ENCODE measurements around the gene TARBP2. TPM values are rescaled to one million over a fixed set of nuclear protein-coding genes. Genes with fewer than 3 reads are reported as not detected.

The TARBP2 gene, protein sequence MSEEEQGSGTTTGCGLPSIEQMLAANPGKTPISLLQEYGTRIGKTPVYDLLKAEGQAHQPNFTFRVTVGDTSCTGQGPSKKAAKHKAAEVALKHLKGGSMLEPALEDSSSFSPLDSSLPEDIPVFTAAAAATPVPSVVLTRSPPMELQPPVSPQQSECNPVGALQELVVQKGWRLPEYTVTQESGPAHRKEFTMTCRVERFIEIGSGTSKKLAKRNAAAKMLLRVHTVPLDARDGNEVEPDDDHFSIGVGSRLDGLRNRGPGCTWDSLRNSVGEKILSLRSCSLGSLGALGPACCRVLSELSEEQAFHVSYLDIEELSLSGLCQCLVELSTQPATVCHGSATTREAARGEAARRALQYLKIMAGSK
- 10 to 100 TPM; 12.8 to 16.8 TPM for total RNA-seq
- long read RNA-seq, donor 1, partial matches to known transcripts, result 1 of 6 reads
- long read RNA-seq, donor 1, other reads (novel, unspliced or antisense), result 5 of 6 reads
- long read RNA-seq, donor 2, transcript TARBP2-201 (9 exons, 1,867 nt), result major isoform, 23 of 39 reads
- long read RNA-seq, donor 2, partial matches to known transcripts, result 3 of 39 reads
- long read RNA-seq, donor 2, other reads (novel, unspliced or antisense), result 9 of 39 reads

DNA sequence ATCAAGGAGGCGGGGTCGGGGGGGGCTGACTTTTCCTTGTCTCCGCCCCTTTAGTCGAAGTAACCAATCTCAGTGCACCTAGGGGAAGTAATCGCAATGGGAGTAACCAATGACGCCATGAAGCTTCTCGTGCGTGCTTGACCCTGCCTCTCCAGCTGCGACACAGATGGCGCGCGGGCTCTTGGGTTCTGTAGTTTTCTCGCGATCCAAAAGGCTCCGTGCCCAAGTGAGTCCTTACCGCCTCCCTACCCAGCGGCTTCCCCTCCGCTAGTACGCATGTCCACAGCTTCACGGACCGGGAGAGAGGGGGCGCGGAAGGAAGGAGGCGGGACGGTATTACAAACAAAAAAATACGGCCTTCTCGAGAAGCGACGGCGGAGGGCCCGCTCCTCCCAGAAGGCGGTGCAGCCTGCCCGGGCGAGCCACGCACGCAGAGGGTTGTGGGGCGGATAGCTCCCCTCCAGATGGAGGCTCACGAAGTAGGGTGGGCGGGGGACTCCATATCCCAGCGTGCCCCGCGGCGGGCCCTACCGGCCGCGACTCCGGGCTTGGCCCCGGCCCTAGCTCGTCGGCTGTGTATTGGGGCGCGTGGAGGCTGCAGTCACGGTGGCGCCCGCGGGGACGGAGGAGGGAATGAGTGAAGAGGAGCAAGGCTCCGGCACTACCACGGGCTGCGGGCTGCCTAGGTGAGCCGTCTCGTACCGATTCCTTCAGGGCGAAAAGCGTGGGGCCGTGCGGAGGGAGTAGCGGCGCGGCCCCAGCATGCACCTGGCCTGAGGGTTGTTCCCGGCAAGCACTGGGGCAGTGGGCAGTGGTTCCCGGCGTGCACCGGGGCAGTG lies at the start of gene TARBP2:
TSS of gene TARBP2 (plus strand) at position 508 of the 839 bp plus-strand sequence. CDS start at position 634, 126 bp downstream.
- intact Hi-C loops (cut with DNase I), result loop anchor here (10.0 kb wide), 1 partner anchor 156 kb away; no protein-coding TSS in a partner anchor
- peak; percentile 99 for DNase-seq (ENCODE audit: low spot score)

DNA sequence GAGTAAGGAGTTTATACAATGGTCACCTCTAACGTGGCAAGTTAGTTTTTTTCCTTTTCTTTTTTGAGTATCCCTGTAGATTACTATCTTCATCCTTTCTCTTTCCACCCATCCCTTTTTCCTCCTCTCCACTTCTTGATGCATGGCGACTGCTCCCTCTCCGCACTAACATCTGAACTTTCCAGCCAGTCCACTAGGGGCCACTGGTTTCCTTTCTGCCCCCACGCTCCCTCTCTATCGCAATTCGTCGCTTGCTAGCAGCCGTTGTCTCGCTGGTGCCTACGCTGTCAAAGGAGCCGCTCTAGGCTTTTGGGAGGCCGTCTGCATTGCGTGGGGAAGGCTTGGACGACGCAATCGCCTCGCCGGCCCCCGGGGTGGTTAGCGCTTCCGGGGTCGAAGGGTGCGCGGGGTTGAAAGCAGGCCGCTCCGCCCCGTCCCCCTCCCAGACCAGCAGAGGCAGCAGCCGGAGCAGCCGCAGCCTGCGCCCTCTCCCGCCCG lies 49.4 kb upstream of the TARBP2 start, which contains the start of gene PCBP2:
TSS of gene PCBP2 (plus strand) at position 442 of the 498 bp plus-strand sequence. CDS start 2,699 bp downstream, outside the sequence.
- peak; percentile 99 for DNase-seq (ENCODE audit: low spot score)
- intact Hi-C loops (cut with DNase I), result no loop called here

DNA sequence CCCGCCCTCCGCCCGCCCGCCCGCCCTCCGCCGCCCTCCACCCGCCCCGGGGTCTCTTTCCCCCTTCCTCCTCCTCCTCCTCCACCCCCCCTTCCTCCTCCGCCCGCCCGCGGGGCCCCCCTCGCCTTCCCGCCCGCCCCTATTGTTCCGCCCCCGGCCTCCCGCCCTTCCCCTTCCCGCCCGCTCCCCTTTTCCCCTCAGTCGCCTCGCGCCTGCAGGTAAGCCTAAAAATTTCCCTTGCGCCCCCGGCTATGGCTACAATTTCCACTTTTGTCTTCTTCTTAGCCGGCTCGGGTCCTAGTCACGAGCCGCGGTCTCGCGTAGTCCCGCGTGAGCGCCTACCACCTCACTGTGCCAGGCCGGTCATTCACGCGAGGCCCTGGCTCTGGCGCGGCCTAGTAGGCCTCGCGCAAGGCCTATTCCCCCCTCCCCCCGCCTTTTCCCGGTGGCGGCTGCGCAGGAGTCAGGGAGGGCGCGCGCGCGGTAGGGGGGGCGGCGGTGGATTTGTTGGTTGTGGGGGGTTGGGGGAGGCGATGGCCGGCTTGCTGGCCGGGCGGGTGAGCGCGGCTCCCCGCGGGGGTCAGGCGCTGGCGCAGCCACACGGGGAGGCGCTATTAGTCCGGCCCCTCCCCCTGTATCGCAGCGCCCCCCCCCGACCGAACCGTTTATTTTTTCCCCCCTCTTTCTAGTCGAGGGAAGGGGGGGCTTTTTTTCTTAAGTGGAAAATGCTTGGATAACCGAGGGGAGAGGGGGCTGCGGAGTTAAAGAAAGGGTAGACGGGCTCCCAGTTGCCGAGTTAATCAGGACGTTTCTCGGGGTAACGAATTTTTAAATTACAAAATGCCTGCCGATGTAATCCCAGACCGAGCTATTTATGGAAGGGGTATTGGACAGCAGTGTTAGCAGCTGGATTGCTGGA lies 48.7 kb upstream of the TARBP2 start:
- DNase-seq (ENCODE audit: low spot score), result peak; percentile 96
- intact Hi-C loops (cut with DNase I), result no loop called here

DNA sequence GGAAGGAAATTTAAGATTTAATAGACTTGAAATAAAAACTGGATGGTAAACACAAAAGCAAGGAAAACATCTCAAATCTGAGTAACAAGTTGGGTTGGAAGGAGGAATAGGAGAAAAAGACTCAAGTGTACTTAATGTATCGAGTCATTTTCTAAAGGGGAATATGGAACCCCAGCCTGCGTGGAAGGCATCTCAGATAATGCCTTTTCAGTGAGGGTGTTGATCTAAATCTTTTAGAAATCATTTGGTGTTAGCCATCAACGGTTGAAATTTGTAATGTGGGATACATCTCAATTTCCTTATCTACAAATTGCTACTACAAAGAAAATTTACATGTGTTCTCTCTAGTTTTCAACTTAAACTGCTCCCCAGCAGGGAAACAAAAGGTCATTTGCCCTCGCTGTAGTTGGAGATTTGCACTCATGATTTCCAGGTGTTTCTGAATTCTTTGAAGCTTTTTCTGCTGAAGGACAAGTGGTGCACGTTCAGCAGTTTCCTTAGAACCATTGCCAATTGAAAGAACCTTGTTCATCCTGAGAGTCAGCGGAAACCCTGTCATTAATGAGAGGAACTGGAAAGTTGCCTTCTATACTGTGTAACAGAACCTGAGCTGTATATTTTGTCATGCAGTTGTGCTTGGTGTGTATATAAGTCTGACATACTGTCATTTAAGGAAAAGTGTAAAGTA lies 47.0 kb upstream of the TARBP2 start:
- intact Hi-C loops (cut with DNase I), result no loop called here

DNA sequence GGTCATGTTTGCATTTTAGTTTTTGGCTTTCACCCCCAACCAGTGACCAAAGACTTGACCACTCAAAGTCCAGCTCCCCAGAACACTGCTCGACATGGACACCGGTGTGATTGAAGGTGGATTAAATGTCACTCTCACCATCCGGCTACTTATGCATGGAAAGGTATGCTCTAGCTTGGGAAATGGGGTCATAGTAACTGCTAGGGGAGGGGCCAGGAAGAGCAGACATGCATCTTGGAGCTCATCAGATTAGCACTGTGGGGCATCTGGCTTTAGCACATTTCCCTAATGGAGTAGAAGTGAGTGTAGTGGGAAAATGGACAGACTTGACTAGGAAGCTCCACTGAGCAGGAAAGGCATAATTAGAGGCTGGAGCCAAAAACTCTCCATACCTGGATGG lies 46.4 kb upstream of the TARBP2 start:
- intact Hi-C loops (cut with DNase I), result no loop called here

More for the DNA sequence above, 47.0 kb upstream of the TARBP2 start:
- DNase-seq (ENCODE audit: low spot score), result no peak

DNA sequence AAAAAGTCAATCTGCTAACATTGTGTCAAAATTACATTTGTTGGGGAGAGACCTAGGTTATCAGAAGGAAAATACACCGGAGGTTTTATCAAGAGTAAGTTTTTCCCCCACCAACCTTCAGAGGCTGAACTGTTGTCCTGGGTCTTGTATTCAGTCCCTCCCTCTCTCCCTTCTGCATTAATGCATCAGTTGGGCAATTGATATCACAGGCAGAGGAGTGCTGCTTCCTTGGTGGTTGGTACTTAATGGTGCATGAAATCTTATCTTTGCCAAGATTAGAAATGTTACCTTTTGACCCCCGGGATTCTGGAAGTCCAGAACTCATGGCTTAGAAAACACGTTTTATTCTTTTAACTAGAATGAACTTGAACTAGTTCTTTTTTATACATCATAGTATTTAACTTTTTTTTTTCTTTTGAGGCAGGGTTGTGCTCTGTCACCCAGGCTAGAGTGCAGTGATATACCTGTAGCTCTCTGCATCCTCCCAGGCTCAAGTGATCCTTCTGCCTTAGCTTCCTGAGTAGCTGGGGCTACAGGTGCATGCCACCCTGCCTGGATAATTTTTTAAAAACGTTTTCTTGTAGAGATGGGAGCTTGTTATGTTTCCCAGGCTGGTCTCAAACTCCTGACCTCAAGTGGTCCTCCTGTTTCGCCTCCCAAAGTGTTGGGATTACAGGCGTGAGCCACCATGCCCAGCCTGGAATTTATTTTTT lies 44.3 kb upstream of the TARBP2 start:
- DNase-seq (ENCODE audit: low spot score), result no peak
- intact Hi-C loops (cut with DNase I), result no loop called here

More for the DNA sequence above, 46.4 kb upstream of the TARBP2 start:
- DNase-seq (ENCODE audit: low spot score), result no peak

DNA sequence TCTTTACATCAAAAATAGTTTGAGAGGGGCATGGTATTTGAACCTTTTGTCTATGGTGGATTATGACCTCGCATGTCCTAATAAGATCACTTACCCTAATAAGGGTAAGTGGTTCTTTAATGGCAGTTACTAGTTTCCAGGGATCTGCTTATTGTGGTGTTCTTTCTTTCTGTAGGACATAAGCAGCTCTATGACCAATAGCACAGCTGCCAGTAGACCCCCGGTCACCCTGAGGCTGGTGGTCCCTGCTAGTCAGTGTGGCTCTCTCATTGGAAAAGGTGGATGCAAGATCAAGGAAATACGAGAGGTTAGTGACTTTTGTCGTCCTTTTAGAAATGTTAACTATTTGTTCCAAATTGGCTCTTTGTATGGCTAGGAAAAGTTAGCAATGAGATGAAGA lies 42.0 kb upstream of the TARBP2 start:
- intact Hi-C loops (cut with DNase I), result no loop called here
- DNase-seq (ENCODE audit: low spot score), result no peak

DNA sequence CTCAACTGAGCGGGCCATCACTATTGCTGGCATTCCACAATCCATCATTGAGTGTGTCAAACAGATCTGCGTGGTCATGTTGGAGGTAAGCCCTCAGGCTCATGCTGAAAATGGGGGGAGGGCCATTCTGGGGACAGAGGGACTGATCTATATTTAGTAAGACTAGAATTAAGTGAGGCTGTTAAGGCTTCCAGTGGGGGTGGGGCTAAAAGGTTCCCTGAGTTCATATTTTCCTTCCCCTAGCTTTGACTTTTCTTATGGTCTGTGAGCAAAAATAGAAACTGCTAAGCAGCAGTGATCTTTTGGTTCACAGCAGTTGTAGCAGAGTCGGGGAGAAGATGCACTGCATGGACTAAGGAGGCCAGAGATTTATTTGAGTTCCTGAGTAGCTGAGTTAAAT lies 40.0 kb upstream of the TARBP2 start:
- intact Hi-C loops (cut with DNase I), result no loop called here
- no peak for DNase-seq (ENCODE audit: low spot score)

DNA sequence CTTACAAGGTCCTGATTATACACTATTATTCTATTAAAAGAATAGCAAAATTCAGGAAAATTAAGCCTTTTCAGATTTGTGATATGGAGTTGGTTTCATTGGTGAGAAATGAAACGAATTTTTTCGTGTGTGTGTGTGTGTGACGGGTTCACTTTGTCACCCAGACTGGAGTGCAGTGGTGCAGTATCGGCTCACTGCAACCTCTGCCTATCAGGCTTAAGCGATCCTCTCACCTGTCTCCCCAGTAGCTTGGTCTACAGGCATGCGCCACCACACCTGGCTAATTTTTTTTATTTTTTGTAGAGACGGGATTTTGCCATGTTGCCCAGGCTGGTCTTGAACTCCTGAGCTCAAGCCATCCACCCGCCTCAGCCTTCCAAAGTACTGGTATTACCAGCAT lies 39.5 kb upstream of the TARBP2 start:
- intact Hi-C loops (cut with DNase I), result no loop called here
- no peak for DNase-seq (ENCODE audit: low spot score)

DNA sequence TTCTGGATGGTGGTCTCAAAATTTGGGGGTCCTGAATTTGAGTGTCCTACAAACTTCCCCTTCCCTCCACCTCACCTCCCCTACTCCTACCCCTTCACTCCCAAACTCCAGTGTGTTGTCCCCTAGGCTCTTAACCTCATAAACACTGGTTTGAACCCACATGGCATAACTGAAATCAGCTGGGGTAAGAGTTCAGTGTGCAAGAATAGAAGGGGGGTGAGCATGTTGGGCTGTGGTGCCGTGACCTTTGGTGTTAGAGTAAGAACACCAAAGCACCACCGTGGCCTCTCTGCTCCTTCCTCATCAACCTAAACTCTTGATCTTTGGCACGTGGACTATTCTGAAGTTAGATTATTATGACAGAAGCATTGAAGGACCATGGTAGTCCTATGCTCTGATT lies 38.1 kb upstream of the TARBP2 start:
- no peak for DNase-seq (ENCODE audit: low spot score)
- intact Hi-C loops (cut with DNase I), result no loop called here

DNA sequence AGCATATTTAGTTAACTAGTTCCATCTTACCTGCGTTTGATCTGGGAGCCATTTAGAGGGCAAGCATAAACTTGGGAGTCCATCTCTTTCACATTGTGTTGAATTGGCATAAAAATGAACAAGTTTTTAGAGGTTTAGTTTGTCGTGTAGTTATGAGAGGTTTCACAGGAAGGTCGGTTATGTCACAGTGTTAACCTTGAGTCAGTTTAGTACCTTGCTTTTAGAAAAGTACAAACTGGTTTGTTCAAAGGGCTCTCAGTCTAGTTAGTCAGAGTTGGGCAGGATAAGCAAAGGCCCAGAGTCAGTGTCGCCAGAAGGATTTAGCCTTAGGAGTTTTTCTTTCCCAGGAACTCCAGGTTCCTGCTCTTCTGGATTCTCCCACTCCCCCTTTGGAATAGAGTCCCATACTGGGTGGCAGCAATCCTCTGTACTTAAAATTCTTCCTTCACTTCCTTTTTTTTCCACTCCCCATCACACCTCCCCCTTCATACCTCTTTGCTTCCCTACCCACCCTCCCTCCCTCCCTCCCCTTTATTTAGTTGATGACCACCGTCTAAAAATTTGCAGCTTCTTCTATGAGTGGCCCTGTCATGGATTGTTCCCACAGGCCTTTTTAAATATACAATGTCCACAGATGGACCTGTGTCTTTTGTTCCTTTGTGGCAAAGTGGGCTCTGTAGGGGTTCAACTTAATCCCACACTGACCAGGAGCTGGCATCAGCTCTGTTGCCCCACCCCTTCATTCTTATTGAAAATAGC lies 37.1 kb upstream of the TARBP2 start:
- intact Hi-C loops (cut with DNase I), result no loop called here
- DNase-seq (ENCODE audit: low spot score), result no peak

DNA sequence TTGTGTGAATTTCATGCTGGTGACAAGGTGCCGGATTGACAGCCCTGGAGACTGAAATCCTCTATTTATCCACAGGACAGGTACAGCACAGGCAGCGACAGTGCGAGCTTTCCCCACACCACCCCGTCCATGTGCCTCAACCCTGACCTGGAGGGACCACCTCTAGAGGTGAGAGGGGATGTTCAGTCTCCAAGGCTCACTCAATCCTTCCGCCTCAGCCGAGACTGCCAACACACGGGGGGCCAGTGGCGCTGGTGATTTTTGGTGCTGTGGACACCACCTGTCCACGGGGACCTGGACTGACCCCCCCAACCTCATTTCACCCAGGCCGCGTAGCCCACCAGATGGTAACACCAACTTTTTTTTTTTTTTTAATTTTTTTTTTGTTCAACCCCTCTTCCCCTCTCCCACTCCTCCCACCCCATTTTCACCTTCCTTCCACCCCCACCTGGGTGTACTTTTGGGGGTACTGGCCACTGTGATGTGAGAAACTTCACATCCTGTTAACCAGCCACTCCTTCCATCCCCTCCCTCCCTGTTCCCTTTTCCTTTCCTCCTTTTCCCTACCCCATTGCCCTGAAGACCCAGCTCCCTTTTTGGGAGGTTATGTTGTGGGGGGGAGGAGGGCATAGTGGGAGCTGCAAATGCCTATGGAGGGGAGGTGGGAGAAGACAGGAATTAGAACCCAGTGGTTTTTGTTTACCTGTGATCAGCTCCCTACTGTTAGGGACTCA lies 36.2 kb upstream of the TARBP2 start:
- intact Hi-C loops (cut with DNase I), result no loop called here
- no peak for DNase-seq (ENCODE audit: low spot score)

DNA sequence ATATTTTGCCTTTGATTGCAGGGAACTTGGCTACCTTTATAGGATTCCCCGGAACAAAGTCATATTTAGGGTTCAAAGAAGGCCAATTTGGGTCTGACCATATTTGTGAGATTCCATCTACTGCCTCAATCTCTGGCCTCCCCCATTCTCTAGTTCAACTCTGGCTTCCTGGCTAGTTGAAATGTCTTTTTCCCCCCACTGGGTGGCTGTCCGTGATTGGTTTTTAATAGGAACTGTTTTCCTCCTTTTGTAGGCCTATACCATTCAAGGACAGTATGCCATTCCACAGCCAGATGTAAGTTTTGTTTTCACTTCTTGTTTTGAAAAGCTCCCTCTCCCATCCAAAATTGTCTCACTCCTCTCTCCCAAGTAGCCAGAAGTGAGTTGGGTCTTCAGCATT lies 35.4 kb upstream of the TARBP2 start:
- DNase-seq (ENCODE audit: low spot score), result no peak
- intact Hi-C loops (cut with DNase I), result no loop called here

DNA sequence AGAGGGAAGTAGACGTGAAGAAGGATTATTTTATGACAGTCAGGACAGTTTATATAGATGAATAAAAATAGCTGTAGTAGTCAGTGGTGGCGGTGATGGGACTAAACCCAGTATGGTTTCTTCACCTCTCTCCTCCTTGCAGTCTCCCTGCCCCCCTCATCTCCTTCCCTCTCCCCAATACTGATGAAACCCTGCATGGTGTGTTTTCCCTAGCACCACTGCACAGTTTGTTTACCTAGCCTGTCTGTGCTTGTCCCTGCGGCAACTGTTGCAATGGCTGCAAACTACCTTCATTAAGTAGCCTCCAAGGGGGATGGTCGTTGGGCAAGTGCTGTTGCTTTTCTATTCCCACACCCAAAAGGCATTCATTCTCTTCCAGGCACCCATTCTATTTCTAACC lies 34.4 kb upstream of the TARBP2 start:
- DNase-seq (ENCODE audit: low spot score), result no peak
- intact Hi-C loops (cut with DNase I), result no loop called here

DNA sequence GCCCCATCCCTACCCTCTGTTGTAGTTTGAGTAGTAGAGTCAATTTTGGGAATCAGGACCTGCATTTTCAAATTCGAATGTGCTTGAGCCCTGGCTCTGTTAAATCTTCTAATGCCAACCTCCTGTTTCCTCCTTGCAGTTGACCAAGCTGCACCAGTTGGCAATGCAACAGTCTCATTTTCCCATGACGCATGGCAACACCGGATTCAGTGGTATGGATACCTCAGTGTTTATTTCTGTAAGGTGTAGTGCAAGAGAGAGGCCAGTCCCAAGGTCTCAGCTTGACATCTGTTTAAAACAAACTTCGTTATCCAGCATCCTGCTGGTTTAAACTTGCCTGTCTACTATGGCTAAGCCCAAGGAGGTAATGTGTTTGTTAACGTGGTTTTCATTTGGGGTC lies 34.0 kb upstream of the TARBP2 start:
- no peak for DNase-seq (ENCODE audit: low spot score)
- intact Hi-C loops (cut with DNase I), result no loop called here

DNA sequence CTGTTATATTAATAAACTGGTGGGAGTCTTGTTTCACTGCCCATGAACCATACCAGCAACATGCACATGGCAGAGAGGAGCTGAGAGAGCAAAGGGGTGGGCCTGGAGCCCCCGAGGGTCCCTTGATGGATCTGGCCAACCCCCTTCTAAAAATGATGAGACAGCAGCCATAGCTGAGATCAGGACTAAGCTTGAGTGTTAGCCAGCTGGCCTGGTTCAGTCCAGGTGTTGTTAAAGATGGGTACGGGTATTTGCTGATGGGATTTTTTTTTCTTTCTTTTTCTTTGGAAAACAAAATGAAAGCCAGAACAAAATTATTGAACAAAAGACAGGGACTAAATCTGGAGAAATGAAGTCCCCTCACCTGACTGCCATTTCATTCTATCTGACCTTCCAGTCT lies 33.2 kb upstream of the TARBP2 start:
- DNase-seq (ENCODE audit: low spot score), result no peak
- intact Hi-C loops (cut with DNase I), result no loop called here

Data from posterior vena cava (tissue), 2 donors.